ENCODE results near the gene MLIP.

The MLIP gene

GRCh38 chr6:54289426-54289825 is 178.2 kb downstream of the MLIP start:
- no peak overlapping the region for H3K27ac ChIP-seq
- TF ChIP-seq ZFX (IDR thresholded peaks at IDR 0.05) (no peak), CTCF (conservative IDR thresholded peaks at IDR 0.05) (no peak)

- no peak overlapping the region for H3K27ac ChIP-seq
- TF ChIP-seq ZFX (IDR thresholded peaks at IDR 0.05) (no peak), CTCF (conservative IDR thresholded peaks at IDR 0.05) (no peak)
These were observed 179.9 kb downstream of the MLIP start for GRCh38 chr6:54291146-54291545.

- no peak for TF ChIP-seq ZFX (IDR thresholded peaks at IDR 0.05)
- no peak for TF ChIP-seq CTCF (conservative IDR thresholded peaks at IDR 0.05)
- no peak overlapping the region for H3K27ac ChIP-seq
These were observed 180.5 kb downstream of the MLIP start for GRCh38 chr6:54291738-54292137.

DNA sequence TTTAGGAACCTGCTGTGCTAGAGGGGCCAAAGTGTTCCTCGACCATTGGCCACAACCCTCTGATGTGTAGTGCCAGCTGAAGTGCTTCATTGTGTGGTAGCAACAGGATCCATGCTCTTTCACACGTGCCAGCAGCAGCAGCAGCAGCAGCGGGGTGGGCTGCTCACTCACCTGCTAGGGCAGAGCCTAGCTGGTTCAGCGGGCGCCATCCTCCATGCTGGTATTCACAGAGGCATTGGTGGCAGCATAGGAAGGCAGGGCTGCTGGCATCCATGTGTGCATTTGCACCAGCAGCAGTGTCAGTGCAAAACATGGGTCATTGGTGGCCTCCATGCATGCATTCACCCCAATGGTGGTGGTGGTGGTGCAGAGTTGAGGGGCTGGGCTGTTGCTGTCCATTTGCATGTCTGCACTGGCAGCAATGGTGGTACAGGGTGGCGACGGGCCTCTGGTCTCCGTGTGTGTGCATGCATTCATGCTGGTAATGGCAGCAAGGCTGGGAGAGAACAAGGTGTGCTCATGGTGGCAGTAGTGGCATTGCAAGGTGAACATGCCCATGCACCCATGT is 183.8 kb downstream of the MLIP start:
- TF ChIP-seq CTCF (conservative IDR thresholded peaks at IDR 0.05) (no peak), ZFX (IDR thresholded peaks at IDR 0.05) (no peak)
- no peak overlapping the region for H3K27ac ChIP-seq

DNA sequence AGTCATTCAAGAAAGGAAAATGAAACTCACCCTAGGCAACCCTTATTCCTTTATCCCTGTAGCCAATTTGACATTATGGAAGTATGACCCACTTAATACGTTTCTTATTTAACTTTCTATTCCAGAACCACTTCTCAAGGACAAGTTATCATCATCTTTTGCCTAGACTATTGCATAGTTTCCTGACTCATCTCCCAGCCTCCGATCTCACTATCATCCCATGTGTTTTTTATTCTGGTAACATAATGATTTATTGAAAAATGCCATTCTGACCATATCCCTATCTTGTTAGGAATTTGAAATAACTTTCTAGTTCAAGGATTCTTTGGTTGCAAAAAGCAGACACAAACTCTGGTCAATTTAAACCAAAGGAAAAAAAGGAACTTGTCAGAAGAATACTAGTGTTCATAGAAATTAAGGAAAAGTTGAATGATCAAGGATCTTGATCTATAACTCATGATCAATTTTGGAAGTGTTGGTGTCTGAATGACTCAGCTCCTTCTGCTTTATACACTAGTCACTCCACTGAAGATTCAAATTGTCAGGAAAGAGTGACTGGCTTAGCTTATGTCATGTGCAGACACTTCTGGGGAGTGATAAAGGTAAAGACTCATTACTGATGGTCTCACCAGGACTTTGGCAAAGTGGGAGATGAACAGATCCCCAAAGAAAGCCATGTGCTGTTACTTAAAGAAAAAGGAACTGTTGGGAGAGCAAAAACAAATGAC is 188.5 kb downstream of the MLIP start:
- TF ChIP-seq ZFX (IDR thresholded peaks at IDR 0.05), result no peak
- TF ChIP-seq CTCF (conservative IDR thresholded peaks at IDR 0.05), result no peak
- H3K27ac ChIP-seq, result no peak overlapping the region

DNA sequence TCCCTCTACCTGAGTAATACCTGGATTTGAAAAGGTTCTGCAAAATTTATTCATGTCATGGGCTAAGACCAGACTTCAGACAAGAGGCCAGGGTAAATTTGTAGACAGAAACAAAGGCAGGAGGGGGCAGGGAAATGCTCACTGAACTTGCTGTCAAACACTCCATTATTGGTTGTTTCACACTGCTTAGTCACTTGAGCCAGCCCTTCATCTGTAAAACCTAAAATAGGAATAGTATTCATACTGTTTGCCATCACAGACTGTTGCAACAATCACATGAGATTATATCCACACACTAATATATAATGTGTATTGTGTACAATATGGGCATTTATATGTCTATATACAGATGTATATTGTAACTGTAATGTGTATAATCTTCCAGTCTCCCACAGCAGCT is 190.5 kb downstream of the MLIP start:
- TF ChIP-seq ZFX (IDR thresholded peaks at IDR 0.05) (no peak), CTCF (conservative IDR thresholded peaks at IDR 0.05) (no peak)
- no peak overlapping the region for H3K27ac ChIP-seq

DNA sequence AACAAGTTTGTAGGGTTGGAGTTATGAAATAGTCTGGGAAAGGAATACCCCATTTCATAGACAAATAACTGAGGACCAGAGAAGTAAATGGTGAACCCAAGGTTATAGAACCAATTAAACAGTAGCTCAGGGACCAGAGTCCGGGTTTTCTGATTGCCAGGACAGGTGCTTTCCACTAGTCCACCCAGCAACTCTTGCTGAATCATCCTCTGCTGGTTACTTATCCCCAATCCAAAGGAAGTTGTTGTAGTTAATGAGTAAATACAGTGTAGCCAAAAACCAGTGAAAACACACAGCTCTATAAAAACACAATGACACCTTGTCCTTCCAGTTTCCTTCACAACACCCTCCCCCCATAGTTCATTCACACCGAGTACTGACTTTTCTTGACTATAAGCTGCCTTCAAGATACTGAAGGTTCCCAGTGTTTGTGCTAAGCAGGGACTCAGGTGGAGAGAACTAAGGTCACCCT is 196.2 kb downstream of the MLIP start:
- no peak overlapping the region for H3K27ac ChIP-seq
- TF ChIP-seq ZFX (IDR thresholded peaks at IDR 0.05) (no peak), CTCF (conservative IDR thresholded peaks at IDR 0.05) (no peak)
